CD4-positive, alpha-beta memory T cell (primary cell): ENCODE measurements around the gene FHAD1. TPM values are rescaled to one million over a fixed set of nuclear protein-coding genes. Genes with fewer than 3 reads are reported as not detected.

Source experiments
- CTCF ChIA-PET: fragments of 350-600 bp; sonication (Branson Sonifier 250); formaldehyde crosslinking; loops from one replicate; lab custom pipeline; 2021; ENCODE audit warnings: inconsistent platforms; ENCODE audit not compliant: partially characterized antibody; lab: Charles Lee
- POLR2A ChIA-PET: fragments of 350-600 bp; sonication (Branson Sonifier 250); formaldehyde crosslinking; loops from one replicate; lab custom pipeline; 2021; ENCODE audit not compliant: partially characterized antibody; lab: Charles Lee
- DNase-seq, 5 donors: peaks; one replicate each; pipeline versions ENCODE4 v3.0.0 to v3.0.0-alpha.2; 2020 to 2022; ENCODE audit warnings: mixed read lengths in 1 of 5
- H3K27ac ChIP-seq: one replicate; pipeline ENCODE4 v1.7.0; 2013; ENCODE audit warnings: low read depth, low read length
- H3K27me3 ChIP-seq: 2 replicates; pipeline ENCODE4 v1.7.0; 2013; ENCODE audit warnings: mild to moderate bottlenecking, low read length, moderate library complexity; ENCODE audit not compliant: insufficient read depth
- H3K36me3 ChIP-seq: 2 replicates; pipeline ENCODE4 v1.7.0; 2013; ENCODE audit warnings: mild to moderate bottlenecking, low read length, moderate library complexity; ENCODE audit not compliant: insufficient read depth
- H3K4me1 ChIP-seq: 2 replicates; pipeline ENCODE4 v1.7.0; 2013; ENCODE audit warnings: mild to moderate bottlenecking, low read length, moderate library complexity; ENCODE audit not compliant: insufficient read depth
- H3K4me3 ChIP-seq, 2 donors: one replicate each; pipeline ENCODE4 v1.7.0; 2013; ENCODE audit warnings: low read length in 2 of 2, mild to moderate bottlenecking in 1 of 2
- H3K9me3 ChIP-seq, 2 donors: one replicate each; pipeline ENCODE4 v1.7.0; 2013; ENCODE audit warnings: low read length in 2 of 2, control low read depth in 1 of 2; ENCODE audit not compliant: control insufficient read depth in 1 of 2
- H3K27ac Mint-ChIP-seq, 7 donors: one replicate each; pipeline ENCODE4 v1.8.0; 2020 to 2021; ENCODE audit warnings: mixed read lengths in 7 of 7, mild to moderate bottlenecking in 6 of 7, inconsistent platforms in 3 of 7, moderate library complexity in 3 of 7
- H3K27me3 Mint-ChIP-seq, 2 donors: one replicate each; pipeline ENCODE4 v1.8.0; 2020 to 2021; ENCODE audit warnings: mixed read lengths in 2 of 2
- H3K36me3 Mint-ChIP-seq, 2 donors: one replicate each; pipeline ENCODE4 v1.8.0; 2020 to 2021; ENCODE audit warnings: mixed read lengths in 2 of 2, inconsistent platforms in 1 of 2, mild to moderate bottlenecking in 1 of 2
- H3K4me1 Mint-ChIP-seq, 4 donors: one replicate each; pipeline ENCODE4 v1.8.0; 2020 to 2021; ENCODE audit warnings: mixed read lengths in 4 of 4, mild to moderate bottlenecking in 1 of 4
- H3K4me3 Mint-ChIP-seq, 8 donors: one replicate each; pipeline ENCODE4 v1.8.0; 2020 to 2021; ENCODE audit warnings: mixed read lengths in 8 of 8, mild to moderate bottlenecking in 7 of 8, moderate library complexity in 6 of 8, inconsistent platforms in 3 of 8
- H3K9me3 Mint-ChIP-seq, 8 donors: one replicate each; pipeline ENCODE4 v1.8.0; 2020 to 2021; ENCODE audit warnings: mixed read lengths in 8 of 8, mild to moderate bottlenecking in 5 of 8, inconsistent platforms in 3 of 8, moderate library complexity in 1 of 8
- intact Hi-C: fragments of 100-400 bp; cut with micrococcal nuclease; formaldehyde crosslinking; loops from one replicate; pipeline ENCODE4 v1.15.1; 2023
- polyA plus RNA-seq, 2 donors: library from polyadenylated mRNA; unstranded; fragments of 300-500 nt; fragmentation: Illumina TruSeq; gene quantifications; one replicate each; pipeline ENCODE4 v1.2.3, GENCODE V29; 2021
- total RNA-seq, 2 experiments: library from RNA; stranded (reverse); gene quantifications; one replicate each; pipeline ENCODE4 v1.2.3, GENCODE V29; 2021

FHAD1 gene
- total and polyA plus RNA-seq, 4 experiments from 2014 or later, result 0.03 TPM; not detected in 3

GRCh38 chr1:15242766-15243165 lies 4.3 kb upstream of the FHAD1 start:
- no peak for DNase-seq
- no peaks in the 10 kb centered on the region for H3K36me3 ChIP-seq
- H3K27me3 Mint-ChIP-seq, result peaks cover 30% of the 10 kb centered on the region in 2 donors
- no peak overlapping the region for H3K4me3 Mint-ChIP-seq
- CTCF ChIA-PET, result no interaction called here
- H3K4me1 Mint-ChIP-seq, result peaks cover 8 to 16% (median 10%) of the 10 kb centered on the region in 4 donors
- H3K27ac ChIP-seq, result no peak overlapping the region
- no peak overlapping the region for H3K27ac Mint-ChIP-seq
- no peak overlapping the region for H3K4me3 ChIP-seq
- peaks cover 0 to 5% (median 0%) of the 10 kb centered on the region in 8 donors for H3K9me3 Mint-ChIP-seq
- POLR2A ChIA-PET, result no interaction called here
- H3K36me3 Mint-ChIP-seq, result no peaks in the 10 kb centered on the region
- intact Hi-C loops, result no loop called here
- H3K9me3 ChIP-seq, result no peaks in the 10 kb centered on the region
- H3K4me1 ChIP-seq, result peaks cover 11% of the 10 kb centered on the region
- no peaks in the 10 kb centered on the region for H3K27me3 ChIP-seq

GRCh38 chr1:15243275-15244043 lies 3.6 kb upstream of the FHAD1 start:
- H3K4me1 Mint-ChIP-seq, result peaks cover 11 to 23% (median 16%) of the 10 kb centered on the region in 4 donors
- no peaks in the 10 kb centered on the region for H3K27me3 ChIP-seq
- H3K9me3 ChIP-seq, result no peaks in the 10 kb centered on the region
- H3K36me3 Mint-ChIP-seq, result no peaks in the 10 kb centered on the region
- H3K4me3 ChIP-seq, result no peak overlapping the region
- peaks cover 14% of the 10 kb centered on the region for H3K4me1 ChIP-seq
- peaks cover 28 to 34% of the 10 kb centered on the region in 2 donors for H3K27me3 Mint-ChIP-seq
- peaks cover 0 to 9% (median 0%) of the 10 kb centered on the region in 8 donors for H3K9me3 Mint-ChIP-seq
- no peak overlapping the region for H3K27ac Mint-ChIP-seq
- no peak for DNase-seq
- CTCF ChIA-PET, result no interaction called here
- H3K36me3 ChIP-seq, result no peaks in the 10 kb centered on the region
- POLR2A ChIA-PET, result no interaction called here
- intact Hi-C loops, result no loop called here
- H3K27ac ChIP-seq, result no peak overlapping the region
- H3K4me3 Mint-ChIP-seq, result no peak overlapping the region

GRCh38 chr1:15244813-15245212 lies 2.2 kb upstream of the FHAD1 start:
- Mint-ChIP-seq H3K27me3 (peaks cover 31 to 33% of the 10 kb centered on the region in 2 donors), H3K36me3 (no peaks in the 10 kb centered on the region)
- DNase-seq, result no peak

GRCh38 chr1:15245593-15246360 lies 1.2 kb upstream of the FHAD1 start:
- Mint-ChIP-seq H3K4me1 (peaks cover 21 to 44% (median 30%) of the 10 kb centered on the region in 4 donors), H3K4me3 (peak overlapping the region in 4 of 8 donors; percentile 5 to 61 (median 36)), H3K27me3 (peaks cover 29 to 34% of the 10 kb centered on the region in 2 donors), H3K27ac (no peak overlapping the region), H3K9me3 (peaks cover 0 to 9% (median 0%) of the 10 kb centered on the region in 8 donors), H3K36me3 (no peaks in the 10 kb centered on the region)
- Histone ChIP-seq H3K4me1 (peaks cover 25% of the 10 kb centered on the region), H3K4me3 (no peak overlapping the region), H3K9me3 (no peaks in the 10 kb centered on the region), H3K27me3 (no peaks in the 10 kb centered on the region), H3K27ac (no peak overlapping the region), H3K36me3 (no peaks in the 10 kb centered on the region)
- DNase-seq, result no peak
- CTCF ChIA-PET, result no interaction called here
- intact Hi-C loops, result no loop called here
- POLR2A ChIA-PET, result no interaction called here

More at GRCh38 chr1:15244813-15245212, 2.2 kb upstream of the FHAD1 start:
- intact Hi-C loops, result no loop called here
- Histone ChIP-seq H3K4me3 (no peak overlapping the region), H3K27me3 (no peaks in the 10 kb centered on the region), H3K4me1 (peaks cover 25% of the 10 kb centered on the region), H3K36me3 (no peaks in the 10 kb centered on the region), H3K27ac (no peak overlapping the region), H3K9me3 (no peaks in the 10 kb centered on the region)
- ChIA-PET POLR2A (no interaction called here), CTCF (no interaction called here)
- Mint-ChIP-seq H3K27ac (no peak overlapping the region), H3K9me3 (peaks cover 0 to 9% (median 0%) of the 10 kb centered on the region in 8 donors), H3K4me1 (peaks cover 20 to 35% (median 26%) of the 10 kb centered on the region in 4 donors), H3K4me3 (peak overlapping the region in 1 of 8 donors; percentile 39)

- no peak for DNase-seq
- Histone ChIP-seq H3K36me3 (no peaks in the 10 kb centered on the region), H3K27me3 (no peaks in the 10 kb centered on the region), H3K4me3 (no peak overlapping the region), H3K4me1 (peaks cover 37% of the 10 kb centered on the region), H3K9me3 (no peaks in the 10 kb centered on the region), H3K27ac (no peak overlapping the region)
- intact Hi-C loops, result no loop called here
- H3K4me1 Mint-ChIP-seq, result peaks cover 30 to 65% (median 43%) of the 10 kb centered on the region in 4 donors
- CTCF ChIA-PET, result interaction anchor here (0.7 kb wide), 1 partner anchor 57 kb away, joined by 3 read pairs; no protein-coding TSS in a partner anchor
- POLR2A ChIA-PET, result interaction anchor here (1.2 kb wide), 1 partner anchor 13 kb away, joined by 3 read pairs; no protein-coding TSS in a partner anchor
- peak overlapping the region in 2 of 8 donors; percentile 43 to 51 for H3K4me3 Mint-ChIP-seq
- H3K27ac Mint-ChIP-seq, result peak overlapping the region in 4 of 7 donors; percentile 22 to 80 (median 64)
- peaks cover 26 to 27% of the 10 kb centered on the region in 2 donors for H3K27me3 Mint-ChIP-seq
- peaks cover 0 to 9% (median 0%) of the 10 kb centered on the region in 8 donors for H3K9me3 Mint-ChIP-seq
- H3K36me3 Mint-ChIP-seq, result no peaks in the 10 kb centered on the region
These were observed 1.2 kb downstream of the FHAD1 start for GRCh38 chr1:15248216-15248615.

- no peaks in the 10 kb centered on the region for H3K36me3 ChIP-seq
- peak overlapping the region; percentile 1 to 86 (median 76) for H3K27ac Mint-ChIP-seq
- H3K9me3 Mint-ChIP-seq, result peaks cover 0 to 9% (median 0%) of the 10 kb centered on the region in 8 donors
- H3K27me3 ChIP-seq, result no peaks in the 10 kb centered on the region
- H3K36me3 Mint-ChIP-seq, result no peaks in the 10 kb centered on the region
- no peak overlapping the region for H3K27ac ChIP-seq
- DNase-seq, result peak; percentile 44 to 80 (median 60)
- peaks cover 23 to 27% of the 10 kb centered on the region in 2 donors for H3K27me3 Mint-ChIP-seq
- H3K4me1 Mint-ChIP-seq, result peaks cover 32 to 69% (median 49%) of the 10 kb centered on the region in 4 donors
- peaks cover 44% of the 10 kb centered on the region for H3K4me1 ChIP-seq
- H3K9me3 ChIP-seq, result no peaks in the 10 kb centered on the region
- CTCF ChIA-PET, result interaction anchor here (0.8 kb wide), 1 partner anchor 24 kb away, joined by 3 read pairs; no protein-coding TSS in a partner anchor
- POLR2A ChIA-PET, result interaction anchor here (0.6 kb wide), 1 partner anchor 92 kb away, joined by 3 read pairs; no protein-coding TSS in a partner anchor
- peak overlapping the region in 7 of 8 donors; percentile 9 to 54 (median 25) for H3K4me3 Mint-ChIP-seq
- intact Hi-C loops, result no loop called here
- no peak overlapping the region for H3K4me3 ChIP-seq
These were observed 2.1 kb downstream of the FHAD1 start for GRCh38 chr1:15249081-15249480.
